Omental fat pad (tissue), 4 donors: Measurements from ENCODE around the gene SELENOF. TPM values are rescaled to one million over a fixed set of nuclear protein-coding genes. Genes with fewer than 3 reads are reported as not detected.

ENCODE experiments used
- ATAC-seq: fragments of 150-250 bp; one replicate; pipeline ENCODE4 v1.9.1; 2016; ENCODE audit warnings: mild to moderate bottlenecking, moderate library complexity; ENCODE audit not compliant: low FRiP score
- DNase-seq: peaks from one replicate; pipeline ENCODE4 v3.0.0-alpha.2; 2019; ENCODE audit warnings: low spot score
- CTCF ChIP-seq, 3 donors: fragments of 450-650 bp; IDR thresholded peaks; one replicate each; pipeline ENCODE4 v1.5.1; 2016 to 2017; ENCODE audit warnings: antibody characterized with exemption in 3 of 3, mild to moderate bottlenecking in 3 of 3, moderate library complexity in 2 of 3
- total RNA-seq, 4 donors: library from RNA; depleted of rRNA; stranded (reverse); fragments of >200 nt; gene quantifications; one replicate each; pipeline ENCODE4 v1.1.0, GENCODE V29; 2016

Gene SELENOF
- 100 to 1,000 TPM; 120 to 177 (median 138) TPM for total RNA-seq

- ATAC-seq = peak; percentile 96
- peak; percentile 96 for DNase-seq
- no peak for TF ChIP-seq CTCF (IDR thresholded peaks at IDR 0.05)
Measured at GRCh38 chr1:86913896-86914600, at the start of gene SELENOF. TSS of gene SELENOF (minus strand) at chr1:86914126. CDS start at chr1:86914111, 15 bp downstream.

GRCh38 chr1:86960548-86960947 is 46.6 kb upstream of the SELENOF start:
- no peak for TF ChIP-seq CTCF (IDR thresholded peaks at IDR 0.05)
- no peak for DNase-seq
- ATAC-seq = no peak

GRCh38 chr1:86957221-86957620 is 43.3 kb upstream of the SELENOF start:
- no peak for TF ChIP-seq CTCF (IDR thresholded peaks at IDR 0.05)
- ATAC-seq (no peak), DNase-seq (no peak)

GRCh38 chr1:86956221-86956620 is 42.3 kb upstream of the SELENOF start:
- no peak for ATAC-seq
- DNase-seq = no peak
- no peak for TF ChIP-seq CTCF (IDR thresholded peaks at IDR 0.05)

- no peak for ATAC-seq
- no peak for DNase-seq
- no peak for TF ChIP-seq CTCF (IDR thresholded peaks at IDR 0.05)
Measured at GRCh38 chr1:86955678-86956077, 41.8 kb upstream of the SELENOF start.

- DNase-seq (no peak), ATAC-seq (no peak)
- no peak for TF ChIP-seq CTCF (IDR thresholded peaks at IDR 0.05)
Measured at GRCh38 chr1:86953167-86953566, 39.2 kb upstream of the SELENOF start.

- no peak for TF ChIP-seq CTCF (IDR thresholded peaks at IDR 0.05)
- no peak for ATAC-seq
- no peak for DNase-seq
Measured at GRCh38 chr1:86951430-86951829, 37.5 kb upstream of the SELENOF start.
